PFSK-1 (cell line): ENCODE measurements around the gene PTS.

Source experiments
- TAF1 ChIP-seq: IDR thresholded peaks from 2 replicates; pipeline ENCODE4 v1.6.1; 2012; ENCODE audit warnings: low read length, control low read depth, borderline replicate concordance; ENCODE audit not compliant: insufficient read depth
- TF ChIP-seq, protein P1 (sequence below), 2 experiments: IDR thresholded peaks; 2 replicates each; pipeline versions ENCODE4 v1.6.1 to v1.8.0; 2011 to 2012; ENCODE audit warnings: low read depth in 2 of 2, low read length in 2 of 2, control low read depth in 1 of 2, inconsistent platforms in 1 of 2, mild to moderate bottlenecking in 1 of 2, moderate library complexity in 1 of 2; ENCODE audit not compliant: insufficient read depth in 1 of 2

DNA sequence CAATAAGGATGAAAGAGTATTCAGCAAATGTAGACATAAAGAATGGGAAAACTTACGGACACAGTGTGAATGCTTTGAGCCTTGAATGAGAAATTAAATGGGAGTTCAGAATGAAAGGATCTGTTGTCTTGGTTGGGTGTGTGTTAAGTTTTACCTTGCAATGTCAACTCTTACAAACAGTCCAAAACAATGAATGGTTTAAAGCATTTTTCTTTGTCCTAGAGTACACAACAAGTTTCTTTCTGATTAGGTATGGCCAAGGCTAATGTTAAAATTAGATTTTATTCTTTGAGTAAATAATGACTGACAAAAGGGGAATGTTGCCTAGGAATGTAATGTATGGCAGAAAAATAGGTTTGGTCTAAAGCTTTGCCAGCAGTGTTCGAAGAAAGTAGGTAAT, 2.5 kb downstream of the PTS start:
- TF ChIP-seq TAF1: no peak
- TF ChIP-seq, protein P1, sequence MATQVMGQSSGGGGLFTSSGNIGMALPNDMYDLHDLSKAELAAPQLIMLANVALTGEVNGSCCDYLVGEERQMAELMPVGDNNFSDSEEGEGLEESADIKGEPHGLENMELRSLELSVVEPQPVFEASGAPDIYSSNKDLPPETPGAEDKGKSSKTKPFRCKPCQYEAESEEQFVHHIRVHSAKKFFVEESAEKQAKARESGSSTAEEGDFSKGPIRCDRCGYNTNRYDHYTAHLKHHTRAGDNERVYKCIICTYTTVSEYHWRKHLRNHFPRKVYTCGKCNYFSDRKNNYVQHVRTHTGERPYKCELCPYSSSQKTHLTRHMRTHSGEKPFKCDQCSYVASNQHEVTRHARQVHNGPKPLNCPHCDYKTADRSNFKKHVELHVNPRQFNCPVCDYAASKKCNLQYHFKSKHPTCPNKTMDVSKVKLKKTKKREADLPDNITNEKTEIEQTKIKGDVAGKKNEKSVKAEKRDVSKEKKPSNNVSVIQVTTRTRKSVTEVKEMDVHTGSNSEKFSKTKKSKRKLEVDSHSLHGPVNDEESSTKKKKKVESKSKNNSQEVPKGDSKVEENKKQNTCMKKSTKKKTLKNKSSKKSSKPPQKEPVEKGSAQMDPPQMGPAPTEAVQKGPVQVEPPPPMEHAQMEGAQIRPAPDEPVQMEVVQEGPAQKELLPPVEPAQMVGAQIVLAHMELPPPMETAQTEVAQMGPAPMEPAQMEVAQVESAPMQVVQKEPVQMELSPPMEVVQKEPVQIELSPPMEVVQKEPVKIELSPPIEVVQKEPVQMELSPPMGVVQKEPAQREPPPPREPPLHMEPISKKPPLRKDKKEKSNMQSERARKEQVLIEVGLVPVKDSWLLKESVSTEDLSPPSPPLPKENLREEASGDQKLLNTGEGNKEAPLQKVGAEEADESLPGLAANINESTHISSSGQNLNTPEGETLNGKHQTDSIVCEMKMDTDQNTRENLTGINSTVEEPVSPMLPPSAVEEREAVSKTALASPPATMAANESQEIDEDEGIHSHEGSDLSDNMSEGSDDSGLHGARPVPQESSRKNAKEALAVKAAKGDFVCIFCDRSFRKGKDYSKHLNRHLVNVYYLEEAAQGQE (IDR thresholded peaks at IDR 0.05; ENCODE audit: insufficient read depth in 1 of 2, low read depth in 2 of 2, low read length in 2 of 2): no peak
